Naive B cell (primary cell): ENCODE data around the gene CNTN5. TPM values are rescaled to one million over a fixed set of nuclear protein-coding genes. Genes with fewer than 3 reads are reported as not detected.

Experiments
- ATAC-seq, 2 donors: fragments of 150-1000 bp; cut with Tn5 transposase; 2 replicates each; pipeline ENCODE4 v1.10.0; 2021; ENCODE audit warnings: low read depth in 2 of 2, mild to moderate bottlenecking in 2 of 2, moderate library complexity in 2 of 2
- DNase-seq: peaks from one replicate; pipeline ENCODE4 v3.0.0; 2022
- H3K27ac Mint-ChIP-seq, 6 donors: one replicate each; pipeline ENCODE4 v1.8.0; 2020 to 2022; ENCODE audit warnings: mild to moderate bottlenecking in 6 of 6, mixed read lengths in 6 of 6, moderate library complexity in 5 of 6, inconsistent platforms in 2 of 6
- H3K27me3 Mint-ChIP-seq, 3 donors: one replicate each; pipeline ENCODE4 v1.8.0; 2021 to 2022; ENCODE audit warnings: mixed read lengths in 3 of 3, mild to moderate bottlenecking in 1 of 3
- H3K36me3 Mint-ChIP-seq, 2 donors: one replicate each; pipeline ENCODE4 v1.8.0; 2020 to 2022; ENCODE audit warnings: mixed read lengths in 2 of 2, inconsistent platforms in 1 of 2, mild to moderate bottlenecking in 1 of 2
- H3K4me1 Mint-ChIP-seq, 3 donors: one replicate each; pipeline ENCODE4 v1.8.0; 2020 to 2022; ENCODE audit warnings: mixed read lengths in 3 of 3, inconsistent platforms in 1 of 3, mild to moderate bottlenecking in 1 of 3, moderate library complexity in 1 of 3
- H3K4me3 Mint-ChIP-seq, 8 donors: one replicate each; pipeline ENCODE4 v1.8.0; 2020 to 2022; ENCODE audit warnings: mild to moderate bottlenecking in 8 of 8, mixed read lengths in 8 of 8, moderate library complexity in 8 of 8, inconsistent platforms in 2 of 8
- H3K9me3 Mint-ChIP-seq, 7 donors: one replicate each; pipeline ENCODE4 v1.8.0; 2020 to 2022; ENCODE audit warnings: mixed read lengths in 7 of 7, mild to moderate bottlenecking in 5 of 7, inconsistent platforms in 2 of 7, moderate library complexity in 1 of 7
- polyA plus RNA-seq, 6 donors: library from polyadenylated mRNA; unstranded; fragments of 300-500 nt; fragmentation: Illumina TruSeq; gene quantifications; one replicate each; pipeline ENCODE4 v1.2.3, GENCODE V29; 2021; ENCODE audit warnings: low read depth in 6 of 6

The CNTN5 gene
- polyA plus RNA-seq, 6 donors from 2014 or later = not detected

DNA sequence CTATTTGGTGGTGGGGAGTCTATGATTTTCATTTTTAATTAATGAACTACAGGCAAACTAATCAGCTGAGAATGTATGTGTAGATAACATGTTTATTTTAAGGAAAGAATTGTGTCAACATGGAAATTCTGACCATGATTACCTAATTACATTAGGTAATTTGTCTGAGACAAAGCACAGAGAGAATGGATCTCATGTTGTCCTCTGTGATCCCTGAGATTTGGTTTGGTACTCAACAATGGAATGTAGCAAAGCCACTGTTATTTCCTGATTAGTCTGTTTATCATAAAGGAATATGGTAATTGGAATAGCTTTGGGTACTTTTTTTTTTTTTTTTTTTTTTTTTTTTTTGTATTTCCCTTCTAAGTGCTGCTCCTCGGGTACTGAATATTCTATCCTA lies 947.6 kb downstream of the CNTN5 start:
- ATAC-seq (no peak), DNase-seq (no peak)
- H3K27ac Mint-ChIP-seq = no peak overlapping the region
- H3K4me3 Mint-ChIP-seq = no peak overlapping the region
- H3K27me3 Mint-ChIP-seq = no peaks in the 10 kb centered on the region
- peaks cover 0 to 12% (median 8%) of the 10 kb centered on the region in 7 donors for H3K9me3 Mint-ChIP-seq
- no peaks in the 10 kb centered on the region for H3K4me1 Mint-ChIP-seq
- H3K36me3 Mint-ChIP-seq = no peaks in the 10 kb centered on the region

DNA sequence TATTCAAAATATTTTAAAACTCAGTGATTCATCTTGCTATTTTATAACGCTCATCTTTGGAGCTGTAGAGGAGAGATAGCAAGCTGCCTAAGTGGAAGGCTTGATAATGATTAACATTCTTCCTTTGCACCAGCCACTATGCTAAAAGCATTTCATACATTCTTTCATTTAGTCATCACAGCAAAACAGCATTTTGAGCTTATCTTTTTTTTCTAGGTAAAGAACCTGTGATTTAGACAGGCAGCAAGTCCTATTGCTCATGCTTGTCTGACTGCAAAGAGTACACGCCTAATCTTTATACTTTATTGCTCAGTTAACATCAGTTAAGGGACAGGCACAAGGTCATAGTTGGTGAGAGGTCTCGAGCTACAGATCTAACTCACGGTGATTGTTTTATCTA lies 953.2 kb downstream of the CNTN5 start:
- no peak for ATAC-seq
- DNase-seq = no peak

DNA sequence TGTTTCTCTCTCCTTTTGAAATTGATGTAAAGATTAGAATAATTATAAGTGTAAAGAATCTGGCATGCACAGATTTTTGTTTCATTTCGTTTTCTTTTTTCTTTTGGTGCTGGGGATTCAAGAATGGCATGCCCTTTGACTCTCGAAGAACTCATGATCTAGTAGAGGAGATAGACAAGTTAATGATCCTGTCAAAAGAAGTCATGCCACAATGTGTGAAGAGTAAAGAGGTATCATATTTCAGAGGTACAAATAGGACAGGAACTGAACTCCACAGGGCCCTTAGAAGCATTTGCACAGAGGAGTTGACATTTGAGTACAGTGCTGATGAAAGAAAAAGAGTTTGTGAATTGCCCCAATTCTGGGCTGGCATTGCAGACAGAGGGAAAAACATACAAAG lies 958.3 kb downstream of the CNTN5 start:
- Mint-ChIP-seq H3K9me3 (peaks cover under 1 to 12% (median 5%) of the 10 kb centered on the region in 7 donors), H3K27me3 (no peaks in the 10 kb centered on the region), H3K4me3 (no peak overlapping the region), H3K36me3 (no peaks in the 10 kb centered on the region), H3K27ac (no peak overlapping the region), H3K4me1 (no peaks in the 10 kb centered on the region)
- ATAC-seq (no peak), DNase-seq (no peak)

More for the DNA sequence above, 953.2 kb downstream of the CNTN5 start:
- no peaks in the 10 kb centered on the region for H3K4me1 Mint-ChIP-seq
- H3K4me3 Mint-ChIP-seq = no peak overlapping the region
- no peaks in the 10 kb centered on the region for H3K36me3 Mint-ChIP-seq
- peaks cover 2 to 20% (median 5%) of the 10 kb centered on the region in 7 donors for H3K9me3 Mint-ChIP-seq
- H3K27ac Mint-ChIP-seq = no peak overlapping the region
- H3K27me3 Mint-ChIP-seq = no peaks in the 10 kb centered on the region

DNA sequence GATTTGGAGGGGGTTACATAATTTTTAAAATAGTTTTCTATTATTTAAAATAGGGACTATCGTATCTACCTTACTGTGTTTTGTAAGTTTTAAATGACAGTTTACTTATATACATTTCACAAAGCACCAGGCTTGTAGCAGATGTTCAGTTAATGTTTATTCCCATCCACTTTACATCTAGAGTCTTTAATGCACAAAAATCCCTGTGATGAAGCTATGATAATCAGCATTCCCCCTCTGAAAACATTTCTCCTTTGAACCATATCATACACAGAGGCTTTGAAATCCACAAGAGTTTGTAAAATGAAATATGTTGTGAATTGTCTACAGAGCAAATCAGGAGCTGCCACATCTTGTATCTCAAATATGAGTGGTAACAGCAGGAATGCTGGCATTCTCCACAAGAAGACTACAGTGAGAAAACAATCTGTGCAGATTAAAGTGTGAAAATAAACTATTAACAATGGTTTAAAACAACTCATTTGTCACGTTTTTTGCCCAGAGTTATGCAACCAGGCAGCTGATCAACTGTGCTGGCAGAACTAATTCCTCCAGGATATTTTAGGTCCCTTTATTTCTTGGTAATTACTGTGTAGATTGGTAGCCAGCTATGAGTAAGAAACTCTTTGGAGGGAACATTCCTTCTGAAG lies 967.2 kb downstream of the CNTN5 start:
- ATAC-seq (no peak), DNase-seq (no peak)
- H3K27ac Mint-ChIP-seq = no peak overlapping the region
- H3K9me3 Mint-ChIP-seq = peaks cover 0 to 14% (median 4%) of the 10 kb centered on the region in 7 donors
- no peak overlapping the region for H3K4me3 Mint-ChIP-seq
- H3K27me3 Mint-ChIP-seq = no peaks in the 10 kb centered on the region
- H3K4me1 Mint-ChIP-seq = no peaks in the 10 kb centered on the region
- no peaks in the 10 kb centered on the region for H3K36me3 Mint-ChIP-seq

DNA sequence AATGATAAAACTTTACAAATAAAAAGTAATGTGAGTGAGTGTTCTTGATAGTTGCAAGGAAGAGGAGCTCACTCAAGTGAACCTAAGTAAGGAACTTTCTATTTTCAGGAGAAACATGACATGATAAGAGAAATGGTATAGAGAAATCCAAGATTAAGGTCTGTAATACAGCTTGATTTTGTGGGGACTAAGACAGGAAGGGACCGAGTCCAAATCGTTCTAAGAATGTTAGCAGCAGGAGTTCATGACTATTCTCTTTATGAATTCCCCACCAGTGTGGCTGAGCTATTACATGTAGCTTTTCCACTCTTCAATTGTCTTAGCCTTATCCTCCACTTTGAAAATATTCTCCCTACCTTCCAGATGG lies 967.7 kb downstream of the CNTN5 start:
- Mint-ChIP-seq H3K9me3 (peaks cover 0 to 13% (median 4%) of the 10 kb centered on the region in 7 donors), H3K4me3 (no peak overlapping the region), H3K27me3 (no peaks in the 10 kb centered on the region), H3K27ac (no peak overlapping the region), H3K4me1 (no peaks in the 10 kb centered on the region), H3K36me3 (no peaks in the 10 kb centered on the region)
- DNase-seq = no peak
- no peak for ATAC-seq

DNA sequence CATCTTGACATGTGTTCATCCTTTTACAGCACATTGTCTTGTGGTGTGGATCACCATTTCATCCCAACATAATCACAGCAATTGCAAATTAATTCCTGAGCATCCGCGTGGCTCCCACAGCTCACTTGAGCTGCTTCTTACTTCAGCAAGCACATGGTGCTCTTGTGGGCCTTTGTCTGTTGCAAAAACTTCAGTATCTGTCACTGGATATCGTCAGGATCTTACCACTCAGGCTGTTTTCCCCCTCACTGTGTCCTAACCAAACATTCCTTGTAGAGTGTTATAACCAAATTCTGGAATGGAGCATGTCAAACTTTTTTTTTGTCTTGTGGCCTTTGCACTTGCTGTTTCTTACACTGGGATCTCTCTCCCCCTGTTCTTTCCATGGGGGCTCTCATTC lies 983.2 kb downstream of the CNTN5 start:
- Mint-ChIP-seq H3K27me3 (no peaks in the 10 kb centered on the region), H3K9me3 (peaks cover 0 to 7% (median 2%) of the 10 kb centered on the region in 7 donors), H3K36me3 (no peaks in the 10 kb centered on the region), H3K4me3 (no peak overlapping the region), H3K27ac (no peak overlapping the region), H3K4me1 (no peaks in the 10 kb centered on the region)
- no peak for DNase-seq
- no peak for ATAC-seq

DNA sequence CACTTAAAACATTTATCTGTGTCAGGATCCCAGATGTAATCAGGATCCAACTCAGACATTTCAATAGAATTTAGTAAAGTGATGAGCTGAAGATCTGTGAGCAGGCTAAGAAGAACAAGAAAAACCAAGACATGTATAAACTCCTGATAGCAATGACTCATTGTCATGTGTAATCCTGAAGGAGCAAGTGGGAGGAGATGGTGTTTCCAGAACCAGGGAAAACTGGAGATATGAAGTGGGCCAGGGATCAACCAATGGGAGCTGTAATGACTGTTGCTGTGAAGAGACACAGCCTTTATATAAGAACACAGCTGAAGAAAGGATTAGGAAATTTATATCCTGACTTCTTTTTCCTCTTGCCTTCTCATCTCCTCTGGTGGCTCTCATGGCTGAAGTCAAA lies 983.8 kb downstream of the CNTN5 start:
- H3K27me3 Mint-ChIP-seq = no peaks in the 10 kb centered on the region
- H3K36me3 Mint-ChIP-seq = no peaks in the 10 kb centered on the region
- H3K4me1 Mint-ChIP-seq = no peaks in the 10 kb centered on the region
- DNase-seq (no peak), ATAC-seq (no peak)
- H3K27ac Mint-ChIP-seq = no peak overlapping the region
- no peak overlapping the region for H3K4me3 Mint-ChIP-seq
- H3K9me3 Mint-ChIP-seq = peaks cover 0 to 9% (median 5%) of the 10 kb centered on the region in 7 donors

DNA sequence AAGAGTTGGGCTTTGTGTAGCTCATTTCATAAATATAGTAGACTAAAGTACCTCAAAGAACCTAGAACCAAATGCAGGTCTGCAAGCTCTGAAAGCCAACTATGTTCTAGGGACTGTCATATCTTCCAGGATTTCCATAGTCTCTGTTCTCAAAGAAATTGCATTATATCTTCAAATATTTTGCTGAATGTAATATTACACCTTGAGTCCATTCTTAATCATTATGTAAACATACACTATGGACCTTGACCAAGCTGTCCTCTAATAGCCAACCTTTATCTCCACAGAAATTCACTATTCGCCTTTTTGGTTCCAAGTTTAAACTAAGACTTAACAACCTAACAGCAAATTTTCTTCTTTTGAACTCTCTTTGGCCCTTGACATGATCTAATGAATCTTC lies 987.7 kb downstream of the CNTN5 start:
- Mint-ChIP-seq H3K9me3 (peaks cover 0 to 14% (median 3%) of the 10 kb centered on the region in 7 donors), H3K4me3 (no peak overlapping the region), H3K27ac (no peak overlapping the region), H3K36me3 (no peaks in the 10 kb centered on the region), H3K27me3 (no peaks in the 10 kb centered on the region), H3K4me1 (no peaks in the 10 kb centered on the region)
- no peak for ATAC-seq
- no peak for DNase-seq

DNA sequence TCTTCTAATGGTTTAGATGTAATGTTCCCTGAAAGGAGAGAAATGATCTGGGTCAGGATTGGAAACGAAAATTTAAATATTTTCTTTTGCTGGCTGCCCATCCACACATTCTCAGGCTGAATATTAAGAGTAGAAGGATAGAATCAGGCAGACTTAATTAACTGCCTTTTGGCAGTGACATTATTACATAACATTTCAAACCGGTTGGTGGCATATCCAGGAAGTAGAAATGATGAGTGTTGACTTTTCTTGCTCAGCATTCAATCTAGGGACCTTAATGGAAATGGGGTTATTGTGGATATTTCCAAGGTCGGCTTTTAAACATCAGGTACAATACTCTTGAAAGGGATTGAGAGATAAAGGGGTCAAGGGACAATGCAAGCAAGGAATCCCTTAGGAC lies 989.0 kb downstream of the CNTN5 start:
- no peak for ATAC-seq
- H3K27me3 Mint-ChIP-seq = no peaks in the 10 kb centered on the region
- H3K36me3 Mint-ChIP-seq = no peaks in the 10 kb centered on the region
- DNase-seq = no peak
- H3K4me1 Mint-ChIP-seq = no peaks in the 10 kb centered on the region
- H3K9me3 Mint-ChIP-seq = peaks cover 0 to 14% (median 3%) of the 10 kb centered on the region in 7 donors
- H3K4me3 Mint-ChIP-seq = no peak overlapping the region
- H3K27ac Mint-ChIP-seq = no peak overlapping the region

DNA sequence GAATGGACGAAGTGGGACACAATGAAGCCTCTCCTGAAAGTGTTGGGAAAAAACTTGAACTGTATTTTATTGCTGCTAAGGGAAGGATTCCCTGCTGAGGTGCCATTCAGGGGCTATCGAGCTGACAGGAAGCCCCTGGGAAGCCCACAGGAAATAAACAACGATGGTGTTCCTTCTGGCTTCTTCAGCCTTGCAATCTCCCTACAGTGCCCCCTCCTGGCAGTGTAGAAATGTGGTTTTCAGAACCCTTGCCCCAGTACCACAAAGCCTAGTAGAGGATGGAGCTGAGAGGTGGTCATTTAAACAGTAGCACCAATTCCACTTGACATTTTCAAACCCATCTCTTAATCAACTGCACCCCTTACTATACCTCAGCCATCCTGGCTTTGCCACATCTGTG lies 989.6 kb downstream of the CNTN5 start:
- Mint-ChIP-seq H3K9me3 (peaks cover 0 to 14% (median 3%) of the 10 kb centered on the region in 7 donors), H3K4me1 (no peaks in the 10 kb centered on the region), H3K4me3 (no peak overlapping the region), H3K27me3 (no peaks in the 10 kb centered on the region), H3K27ac (no peak overlapping the region), H3K36me3 (no peaks in the 10 kb centered on the region)
- ATAC-seq (no peak), DNase-seq (no peak)

DNA sequence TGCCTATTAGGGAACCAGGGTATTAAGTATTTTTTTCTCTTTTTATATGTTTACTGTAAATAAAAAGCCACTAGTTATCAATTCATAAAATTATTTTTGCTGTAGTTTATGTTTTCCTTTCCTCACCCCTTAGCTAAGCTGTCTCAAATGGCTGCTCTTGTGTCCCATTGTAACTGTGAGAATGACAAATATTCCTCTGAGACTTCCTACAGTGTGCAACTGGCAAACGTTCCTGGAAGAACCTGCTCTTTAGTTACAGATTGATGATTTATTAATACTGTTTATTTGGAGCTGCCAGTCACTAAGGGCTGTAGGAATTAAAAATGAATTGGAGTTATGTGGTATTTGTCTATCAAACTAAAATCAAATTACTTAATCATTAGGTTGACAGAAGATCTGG lies 990.9 kb downstream of the CNTN5 start:
- Mint-ChIP-seq H3K4me3 (no peak overlapping the region), H3K4me1 (no peaks in the 10 kb centered on the region), H3K27me3 (no peaks in the 10 kb centered on the region), H3K9me3 (peaks cover 0 to 10% (median 2%) of the 10 kb centered on the region in 7 donors), H3K27ac (no peak overlapping the region), H3K36me3 (no peaks in the 10 kb centered on the region)
- no peak for ATAC-seq
- no peak for DNase-seq

DNA sequence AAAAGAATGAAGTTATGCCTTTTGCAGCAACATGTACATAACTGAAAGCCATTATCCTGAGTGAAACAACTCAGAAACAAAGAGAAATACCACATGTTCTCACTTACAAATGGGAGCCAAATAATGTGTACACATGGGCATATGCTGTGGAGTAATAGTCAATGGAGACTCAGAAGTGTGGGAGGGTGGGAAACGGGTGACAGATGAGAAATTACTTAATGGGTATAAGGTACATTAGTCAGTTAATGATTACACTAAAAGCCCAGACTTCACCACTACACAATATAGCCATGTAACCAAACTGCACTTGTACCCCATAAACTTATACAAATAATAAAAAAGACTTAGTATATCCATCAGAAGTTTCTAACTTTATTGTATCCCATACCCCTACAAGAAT lies 992.3 kb downstream of the CNTN5 start:
- Mint-ChIP-seq H3K4me1 (no peaks in the 10 kb centered on the region), H3K36me3 (no peaks in the 10 kb centered on the region), H3K27me3 (no peaks in the 10 kb centered on the region), H3K9me3 (peaks cover 0 to 11% (median 3%) of the 10 kb centered on the region in 7 donors), H3K27ac (no peak overlapping the region), H3K4me3 (no peak overlapping the region)
- no peak for ATAC-seq
- no peak for DNase-seq

DNA sequence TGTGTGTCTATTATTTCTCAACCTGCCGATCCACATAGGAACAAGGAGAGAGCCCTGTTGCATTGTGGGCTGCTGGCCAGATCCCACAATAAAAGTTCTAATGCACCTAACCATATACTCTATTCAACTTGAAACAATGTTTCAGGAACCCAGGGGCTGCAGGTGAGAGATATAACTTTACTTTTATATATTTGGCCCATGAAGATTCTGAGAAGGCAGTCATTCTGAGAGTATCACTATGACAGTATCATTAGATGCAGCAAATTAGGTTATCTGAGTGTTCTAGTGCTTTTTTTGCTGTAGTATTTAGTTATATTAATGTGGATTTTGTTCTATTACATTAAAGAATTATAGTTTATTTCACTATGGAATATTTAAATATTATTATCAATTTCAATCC lies 1011.2 kb downstream of the CNTN5 start:
- Mint-ChIP-seq H3K36me3 (no peaks in the 10 kb centered on the region), H3K4me3 (no peak overlapping the region), H3K4me1 (no peaks in the 10 kb centered on the region), H3K9me3 (peaks cover 0 to 18% (median 9%) of the 10 kb centered on the region in 7 donors), H3K27ac (no peak overlapping the region), H3K27me3 (no peaks in the 10 kb centered on the region)
- ATAC-seq (no peak), DNase-seq (no peak)

DNA sequence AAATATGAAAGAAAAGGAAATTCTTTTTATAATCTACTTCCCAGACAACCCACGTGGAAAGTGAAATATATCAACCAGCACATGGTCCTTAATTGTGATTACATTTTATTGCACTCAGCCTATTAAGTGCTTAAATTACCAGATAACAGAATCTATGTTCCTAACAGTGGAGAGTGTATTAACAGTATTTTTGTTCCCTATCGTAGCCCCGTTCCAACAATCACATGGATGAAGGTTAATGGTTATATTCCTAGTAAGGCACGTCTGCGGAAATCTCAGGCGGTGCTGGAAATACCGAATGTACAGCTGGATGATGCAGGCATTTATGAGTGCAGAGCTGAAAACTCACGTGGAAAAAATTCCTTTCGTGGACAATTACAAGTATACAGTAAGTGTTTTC lies 1040.3 kb downstream of the CNTN5 start:
- Mint-ChIP-seq H3K9me3 (peaks cover 0 to 4% (median 0%) of the 10 kb centered on the region in 7 donors), H3K36me3 (no peaks in the 10 kb centered on the region), H3K27me3 (no peaks in the 10 kb centered on the region), H3K4me1 (no peaks in the 10 kb centered on the region), H3K27ac (no peak overlapping the region), H3K4me3 (no peak overlapping the region)
- DNase-seq (no peak), ATAC-seq (no peak)

DNA sequence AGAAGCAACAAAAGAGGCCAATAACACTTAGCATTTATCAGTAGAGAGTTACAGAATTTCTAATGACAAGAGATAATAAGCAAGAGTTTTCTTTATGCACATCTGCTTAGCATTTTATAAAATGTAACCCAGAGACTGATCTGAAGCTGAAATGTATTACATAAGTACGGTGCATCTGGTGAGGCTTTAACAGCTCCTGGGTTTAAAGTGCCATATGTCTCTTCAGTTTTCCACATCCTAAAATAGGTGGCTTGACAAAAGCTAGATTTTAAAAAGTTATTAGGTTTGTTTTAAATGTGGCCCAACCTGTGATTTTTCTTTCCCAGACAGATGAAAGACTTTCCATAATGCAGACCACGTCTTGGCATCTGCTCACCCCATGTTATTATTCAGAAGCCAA lies 1045.7 kb downstream of the CNTN5 start:
- no peak for DNase-seq
- Mint-ChIP-seq H3K27me3 (no peaks in the 10 kb centered on the region), H3K36me3 (no peaks in the 10 kb centered on the region), H3K4me1 (no peaks in the 10 kb centered on the region), H3K27ac (no peak overlapping the region), H3K4me3 (no peak overlapping the region), H3K9me3 (peaks cover 0 to 1% (median 0%) of the 10 kb centered on the region in 7 donors)
- no peak for ATAC-seq
